GM12891 (cell line): ENCODE measurements around the gene UQCRFS1. TPM values are rescaled to one million over a fixed set of nuclear protein-coding genes. Genes with fewer than 3 reads are reported as not detected.
"Not testable (repeated sequence)": the region's sequence is repeated elsewhere in the genome, so short reads cannot be mapped to it uniquely, and the experiment has no call there.

Experiments used
- DNase-seq: peaks from one replicate; pipeline ENCODE4 v3.0.0; 2011; ENCODE audit warnings: low spot score; ENCODE audit not compliant: insufficient read length
- FAIRE-seq: peaks from 2 replicates; lab custom pipeline; 2011; peaks lifted over from hg19 to GRCh38; lab: Jason Lieb, UNC
- PAX5 ChIP-seq: IDR thresholded peaks from 2 replicates; pipeline ENCODE4 v1.6.1; 2011; ENCODE audit warnings: low read length, moderate library complexity, mild to moderate bottlenecking; ENCODE audit not compliant: insufficient read depth, severe bottlenecking
- POLR2A ChIP-seq: IDR thresholded peaks from 2 replicates; pipeline ENCODE4 v1.6.1; 2011; ENCODE audit warnings: low read depth, low read length, control low read depth
- POLR2AphosphoS5 ChIP-seq: IDR thresholded peaks from 2 replicates; pipeline ENCODE4 v1.6.1; 2011; ENCODE audit warnings: low read depth, low read length, control low read depth
- POU2F2 ChIP-seq: IDR thresholded peaks from 2 replicates; pipeline ENCODE4 v1.6.1; 2011; ENCODE audit warnings: low read depth, mild to moderate bottlenecking, control low read depth, low read length, moderate library complexity
- SPI1 ChIP-seq: IDR thresholded peaks from 2 replicates; pipeline ENCODE4 v1.6.1; 2011; ENCODE audit warnings: low read depth, low read length, control low read depth
- TAF1 ChIP-seq: IDR thresholded peaks from 2 replicates; pipeline ENCODE4 v1.6.1; 2011; ENCODE audit warnings: low read depth, low read length, control low read depth
- polyA plus RNA-seq: library from polyadenylated mRNA; unstranded; fragments of >200 nt; gene quantifications from one replicate; pipeline ENCODE4 v1.2.1, GENCODE V29; 2012; ENCODE audit warnings: low read depth, missing spikeins, inconsistent platforms; ENCODE audit not compliant: missing spikeins

UQCRFS1 gene
- 34.4 TPM for polyA plus RNA-seq

GRCh38 chr19:29212648-29213573 lies at the start of gene UQCRFS1:
Gene UQCRFS1, minus strand, starts transcription at chr19:29213151. Its CDS starts 33 bp downstream, at chr19:29213118.
- FAIRE-seq: peak; percentile 96
- peak; percentile 88 for DNase-seq
- peak; percentile 63 for TF ChIP-seq POLR2A
- peak; percentile 35; the same call in 1 of the 2 replicates for TF ChIP-seq TAF1
- peak; percentile 63; the same call in 1 of the 2 replicates for TF ChIP-seq POLR2AphosphoS5
- no peak for TF ChIP-seq SPI1
- no peak for TF ChIP-seq PAX5
- 0 out of 2 replicates have a peak, but pooled peaks have one; percentile 38 for TF ChIP-seq POU2F2

GRCh38 chr19:29262085-29262484 lies 49.1 kb upstream of the UQCRFS1 start:
- no peak for TF ChIP-seq POU2F2
- FAIRE-seq (no peak), DNase-seq (no peak)

GRCh38 chr19:29260477-29261317 lies 47.7 kb upstream of the UQCRFS1 start:
- DNase-seq: no peak
- FAIRE-seq: peak; percentile 81
- no peak for TF ChIP-seq POLR2AphosphoS5
- no peak for TF ChIP-seq SPI1
- TF ChIP-seq TAF1: no peak
- no peak for TF ChIP-seq POU2F2
- TF ChIP-seq PAX5: no peak
- TF ChIP-seq POLR2A: no peak

GRCh38 chr19:29259867-29260281 lies 46.9 kb upstream of the UQCRFS1 start:
- DNase-seq (no peak), FAIRE-seq (no peak)
- TF ChIP-seq POLR2A: no peak
- TF ChIP-seq TAF1: no peak
- no peak for TF ChIP-seq PAX5
- TF ChIP-seq POU2F2: no peak
- no peak for TF ChIP-seq SPI1
- TF ChIP-seq POLR2AphosphoS5: no peak

GRCh38 chr19:29259153-29259552 lies 46.2 kb upstream of the UQCRFS1 start:
- no peak for FAIRE-seq
- no peak for DNase-seq
- TF ChIP-seq POU2F2: no peak
- TF ChIP-seq TAF1: no peak
- no peak for TF ChIP-seq PAX5
- TF ChIP-seq POLR2AphosphoS5: no peak
- no peak for TF ChIP-seq SPI1

- TF ChIP-seq POLR2A (no peak), POU2F2 (no peak), PAX5 (no peak), POLR2AphosphoS5 (no peak), SPI1 (no peak), TAF1 (no peak)
- FAIRE-seq (no peak), DNase-seq (no peak)
Measured at GRCh38 chr19:29256516-29256915, 43.6 kb upstream of the UQCRFS1 start.

- TF ChIP-seq POLR2AphosphoS5 (no peak), TAF1 (no peak), PAX5 (no peak), SPI1 (no peak), POLR2A (no peak), POU2F2 (no peak)
- FAIRE-seq: no peak
- DNase-seq: no peak
Measured at GRCh38 chr19:29255912-29256311, 43.0 kb upstream of the UQCRFS1 start.

- FAIRE-seq (no peak), DNase-seq (no peak)
- TF ChIP-seq POLR2A: no peak
- no peak for TF ChIP-seq POU2F2
- no peak for TF ChIP-seq SPI1
- TF ChIP-seq TAF1: no peak
- no peak for TF ChIP-seq PAX5
- TF ChIP-seq POLR2AphosphoS5: no peak
Measured at GRCh38 chr19:29255006-29255405, 42.1 kb upstream of the UQCRFS1 start.

- not testable (repeated sequence) for FAIRE-seq, DNase-seq
Measured at GRCh38 chr19:29249798-29250197, 36.8 kb upstream of the UQCRFS1 start.
